HEK293T (cell line): ENCODE measurements around the gene IL17REL.
"Not testable (repeated sequence)": the region's sequence is repeated elsewhere in the genome, so short reads cannot be mapped to it uniquely, and the experiment has no call there.

Experiments
- CTCF ChIA-PET: fragments of 350-600 bp; formaldehyde crosslinking; extraction: SDS; loops from one replicate; lab custom pipeline; 2021; ENCODE audit warnings: antibody characterized with exemption, inconsistent platforms; lab: Yijun Ruan, JAX
- POLR2A ChIA-PET: fragments of 350-600 bp; formaldehyde crosslinking; extraction: SDS; loops from one replicate; lab custom pipeline; 2020; ENCODE audit warnings: antibody characterized with exemption, inconsistent platforms; lab: Yijun Ruan, JAX
- DNase-seq: peaks from one replicate; pipeline ENCODE4 v3.0.0; 2012; ENCODE audit warnings: mixed read lengths; ENCODE audit errors: extremely low spot score
- BHLHE40 ChIP-seq: fragments of 450-650 bp; IDR thresholded peaks from 2 replicates; pipeline ENCODE4 v1.6.1; 2016; ENCODE audit warnings: mild to moderate bottlenecking, moderate library complexity, borderline replicate concordance
- CTBP1 ChIP-seq: fragments of 450-650 bp; IDR thresholded peaks from 2 replicates; pipeline ENCODE4 v1.6.1; 2016; ENCODE audit warnings: borderline replicate concordance
- FOXA1 ChIP-seq: fragments of 450-650 bp; IDR thresholded peaks from 2 replicates; pipeline ENCODE4 v1.6.1; 2016; ENCODE audit warnings: mild to moderate bottlenecking
- FOXK2 ChIP-seq: fragments of 450-650 bp; IDR thresholded peaks from 2 replicates; pipeline ENCODE4 v1.6.1; 2016; ENCODE audit warnings: mild to moderate bottlenecking
- FOXM1 ChIP-seq: fragments of 450-650 bp; IDR thresholded peaks from 2 replicates; pipeline ENCODE4 v1.6.1; 2017; ENCODE audit warnings: mild to moderate bottlenecking, borderline replicate concordance
- HDGF ChIP-seq: fragments of 450-650 bp; IDR thresholded peaks from 2 replicates; pipeline ENCODE4 v1.6.1; 2017; ENCODE audit warnings: antibody characterized with exemption, borderline replicate concordance
- L3MBTL2 ChIP-seq: fragments of 450-650 bp; conservative IDR thresholded peaks from 2 replicates; pipeline ENCODE4 v1.6.1; 2016; ENCODE audit warnings: mild to moderate bottlenecking
- NFRKB ChIP-seq: fragments of 450-650 bp; IDR thresholded peaks from 2 replicates; pipeline ENCODE4 v1.6.1; 2016; ENCODE audit warnings: mild to moderate bottlenecking, moderate library complexity
- TARDBP ChIP-seq: fragments of 450-650 bp; IDR thresholded peaks from 2 replicates; pipeline ENCODE4 v1.6.1; 2016
- TF ChIP-seq, protein P1 (sequence below): fragments of 450-650 bp; IDR thresholded peaks from 2 replicates; pipeline ENCODE4 v1.6.1; 2016

Gene IL17REL

DNA sequence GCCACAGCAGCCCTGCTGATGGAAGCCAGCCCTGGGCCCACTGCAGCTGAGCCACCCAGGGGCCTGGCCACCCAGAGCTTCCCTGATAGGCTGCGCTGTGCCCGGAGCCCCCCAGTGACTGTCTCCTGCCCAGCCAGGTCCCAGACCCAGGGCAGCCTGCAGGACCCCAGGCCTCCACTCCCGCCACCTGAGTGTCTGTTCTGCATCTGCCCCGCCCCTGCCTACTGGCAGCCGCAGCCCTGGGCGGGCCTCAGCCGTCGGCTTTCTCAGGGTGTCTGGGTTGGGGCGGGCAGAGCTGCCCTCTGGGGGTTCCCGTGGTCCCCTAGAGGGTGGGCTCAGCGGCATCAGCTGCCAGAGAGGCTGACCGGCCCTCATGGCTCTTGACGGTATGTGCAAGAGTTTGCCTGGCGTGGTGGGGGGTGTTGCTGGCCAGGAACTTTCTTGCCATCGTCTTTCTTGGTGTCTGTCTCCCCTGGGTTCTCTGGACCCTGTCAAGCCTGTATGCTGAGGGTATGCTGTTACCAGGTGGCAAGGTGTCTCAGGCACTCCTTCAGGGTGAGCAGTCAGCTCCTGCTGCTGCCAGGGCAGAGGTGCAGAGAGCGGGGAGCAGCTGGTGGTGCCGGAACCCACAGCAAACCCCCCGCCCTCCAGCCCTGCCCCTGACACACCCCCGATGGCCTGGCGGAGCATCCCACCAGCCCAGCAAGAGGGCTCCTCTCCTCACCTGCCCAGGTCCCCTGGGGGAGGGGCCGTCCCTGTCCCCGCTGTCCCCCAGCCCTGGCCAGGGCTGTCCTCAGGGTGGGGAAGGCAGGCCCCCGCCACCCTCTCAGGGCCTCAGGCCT, 64.2 kb downstream of the IL17REL start:
- no peak for TF ChIP-seq BHLHE40
- POLR2A ChIA-PET = interaction anchor here (1.1 kb wide), 1 partner anchor 11 kb away, joined by 3 read pairs; no protein-coding TSS in a partner anchor
- no peak for DNase-seq
- CTCF ChIA-PET = interaction anchor here (1.1 kb wide), 1 partner anchor 194 kb away, joined by 3 read pairs; no protein-coding TSS in a partner anchor

DNA sequence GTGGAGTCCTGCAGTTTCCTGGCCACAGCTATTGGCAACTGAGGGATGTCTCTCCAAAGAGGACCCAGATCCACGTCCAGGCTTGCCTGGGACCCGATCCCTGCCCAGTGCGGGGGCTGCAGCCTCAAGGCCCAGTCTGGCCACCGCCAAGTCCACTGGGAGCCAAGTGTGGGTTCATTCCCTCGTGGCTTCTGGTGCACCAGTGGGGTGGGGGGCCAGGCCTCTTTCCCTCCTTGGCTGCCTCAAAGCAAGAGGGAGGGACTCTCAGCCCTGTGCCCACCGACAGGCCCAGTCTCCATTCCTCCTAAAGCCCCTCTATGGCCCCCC, 65.3 kb downstream of the IL17REL start:
- TF ChIP-seq L3MBTL2 (no peak), BHLHE40 (no peak), TARDBP (no peak), NFRKB (no peak), HDGF (no peak)
- TF ChIP-seq, protein P1, sequence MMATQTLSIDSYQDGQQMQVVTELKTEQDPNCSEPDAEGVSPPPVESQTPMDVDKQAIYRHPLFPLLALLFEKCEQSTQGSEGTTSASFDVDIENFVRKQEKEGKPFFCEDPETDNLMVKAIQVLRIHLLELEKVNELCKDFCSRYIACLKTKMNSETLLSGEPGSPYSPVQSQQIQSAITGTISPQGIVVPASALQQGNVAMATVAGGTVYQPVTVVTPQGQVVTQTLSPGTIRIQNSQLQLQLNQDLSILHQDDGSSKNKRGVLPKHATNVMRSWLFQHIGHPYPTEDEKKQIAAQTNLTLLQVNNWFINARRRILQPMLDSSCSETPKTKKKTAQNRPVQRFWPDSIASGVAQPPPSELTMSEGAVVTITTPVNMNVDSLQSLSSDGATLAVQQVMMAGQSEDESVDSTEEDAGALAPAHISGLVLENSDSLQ = no peak
- ChIA-PET POLR2A (interaction anchor here (1.5 kb wide), 1 partner anchor 13 kb away, joined by 9 read pairs; the partner anchor contains the start of gene PIM3), CTCF (interaction anchor here (1.1 kb wide), 1 partner anchor 195 kb away, joined by 3 read pairs; no protein-coding TSS in a partner anchor)
- DNase-seq = no peak

GRCh38 chr22:49946612-49947295, 65.8 kb downstream of the IL17REL start:
- CTCF ChIA-PET = interaction anchor here (1.1 kb wide), 1 partner anchor 196 kb away, joined by 3 read pairs; no protein-coding TSS in a partner anchor
- POLR2A ChIA-PET = interaction anchor here (1.5 kb wide), 1 partner anchor 14 kb away, joined by 9 read pairs; the partner anchor contains the start of gene PIM3
- TF ChIP-seq BHLHE40 = no peak
- TF ChIP-seq FOXA1 = no peak
- TF ChIP-seq TARDBP = no peak
- TF ChIP-seq FOXM1 = no peak
- no peak for TF ChIP-seq NFRKB
- TF ChIP-seq CTBP1 = no peak
- no peak for TF ChIP-seq FOXK2
- no peak for DNase-seq

GRCh38 chr22:49945042-49945794, 67.3 kb downstream of the IL17REL start:
- DNase-seq, POLR2A ChIA-PET, CTCF ChIA-PET: not testable (repeated sequence)
